Measurements from ENCODE around the gene PPIP5K2. TPM values are rescaled to one million over a fixed set of nuclear protein-coding genes. Genes with fewer than 3 reads are reported as not detected.

PPIP5K2 gene
- total RNA-seq, 1 donor from 2014 or later: 108 TPM

GRCh38 chr5:103145196-103145595 is 25.1 kb downstream of the PPIP5K2 start:
- Histone ChIP-seq H3K9ac (no peak overlapping the region), H3K36me3 (no peaks in the 10 kb centered on the region), H3K4me3 (no peak overlapping the region), H3K27ac (no peak overlapping the region), H3K79me2 (ENCODE audit: low read depth) (no peaks in the 10 kb centered on the region), H4K20me1 (ENCODE audit: low read depth) (no peaks in the 10 kb centered on the region), H3K9me3 (ENCODE audit: low read depth) (no peaks in the 10 kb centered on the region), H3F3A (ENCODE audit: low read depth) (no peaks in the 10 kb centered on the region), H2AFZ (replicated peaks) (no peak overlapping the region), H3K4me1 (no peaks in the 10 kb centered on the region), H3K4me2 (no peak overlapping the region), H3K27me3 (no peaks in the 10 kb centered on the region)
- Mint-ChIP-seq H3K4me3 (no peak overlapping the region), H3K27me3 (ENCODE audit: insufficient read depth, low read depth) (no peaks in the 10 kb centered on the region), H3K27ac (no peak overlapping the region), H3K4me1 (no peaks in the 10 kb centered on the region), H3K9me3 (peaks cover 4% of the 10 kb centered on the region), H3K36me3 (peaks cover 11% of the 10 kb centered on the region)
- DNase-seq (ENCODE audit: low spot score): no peak
- no peak for TF ChIP-seq EZH2phosphoT487 (IDR thresholded peaks at IDR 0.05)
- no peak for TF ChIP-seq CTCF (IDR thresholded peaks at IDR 0.05)
- TF ChIP-seq EZH2 (IDR thresholded peaks at IDR 0.05): no peak

GRCh38 chr5:103148213-103148612 is 28.1 kb downstream of the PPIP5K2 start:
- no peaks in the 10 kb centered on the region for H3K9me3 Mint-ChIP-seq
- H3K36me3 Mint-ChIP-seq: peaks cover 6% of the 10 kb centered on the region
- no peak for DNase-seq (ENCODE audit: low spot score)
- H4K20me1 ChIP-seq (ENCODE audit: low read depth): no peaks in the 10 kb centered on the region
- no peak overlapping the region for H3K4me3 Mint-ChIP-seq
- no peak overlapping the region for H3K4me3 ChIP-seq
- no peaks in the 10 kb centered on the region for H3K27me3 ChIP-seq
- H3K9me3 ChIP-seq (ENCODE audit: low read depth): no peaks in the 10 kb centered on the region
- no peaks in the 10 kb centered on the region for H3K4me1 Mint-ChIP-seq
- H3K9ac ChIP-seq: no peak overlapping the region
- no peaks in the 10 kb centered on the region for H3K79me2 ChIP-seq (ENCODE audit: low read depth)
- H3K36me3 ChIP-seq: no peaks in the 10 kb centered on the region
- H2AFZ ChIP-seq (replicated peaks): no peak overlapping the region
- no peak overlapping the region for H3K4me2 ChIP-seq
- H3K27me3 Mint-ChIP-seq (ENCODE audit: insufficient read depth, low read depth): no peaks in the 10 kb centered on the region
- no peaks in the 10 kb centered on the region for H3K4me1 ChIP-seq
- TF ChIP-seq EZH2phosphoT487 (IDR thresholded peaks at IDR 0.05) (no peak), EZH2 (IDR thresholded peaks at IDR 0.05) (no peak), CTCF (IDR thresholded peaks at IDR 0.05) (no peak)
- H3K27ac Mint-ChIP-seq: no peak overlapping the region
- H3K27ac ChIP-seq: no peak overlapping the region
- H3F3A ChIP-seq (ENCODE audit: low read depth): no peaks in the 10 kb centered on the region

GRCh38 chr5:103151156-103151555 is 31.1 kb downstream of the PPIP5K2 start:
- Histone ChIP-seq H3K36me3 (no peaks in the 10 kb centered on the region), H3K9me3 (ENCODE audit: low read depth) (no peaks in the 10 kb centered on the region), H3K4me2 (no peak overlapping the region), H3K4me3 (no peak overlapping the region), H4K20me1 (ENCODE audit: low read depth) (no peaks in the 10 kb centered on the region), H2AFZ (replicated peaks) (no peak overlapping the region), H3K4me1 (no peaks in the 10 kb centered on the region), H3K9ac (no peak overlapping the region), H3K79me2 (ENCODE audit: low read depth) (no peaks in the 10 kb centered on the region), H3F3A (ENCODE audit: low read depth) (no peaks in the 10 kb centered on the region), H3K27me3 (no peaks in the 10 kb centered on the region), H3K27ac (no peak overlapping the region)
- no peak overlapping the region for H3K4me3 Mint-ChIP-seq
- peaks cover 8% of the 10 kb centered on the region for H3K36me3 Mint-ChIP-seq
- no peak for DNase-seq (ENCODE audit: low spot score)
- H3K27ac Mint-ChIP-seq: no peak overlapping the region
- no peaks in the 10 kb centered on the region for H3K27me3 Mint-ChIP-seq (ENCODE audit: insufficient read depth, low read depth)
- no peaks in the 10 kb centered on the region for H3K4me1 Mint-ChIP-seq
- no peaks in the 10 kb centered on the region for H3K9me3 Mint-ChIP-seq
- TF ChIP-seq CTCF (IDR thresholded peaks at IDR 0.05): no peak
- TF ChIP-seq EZH2phosphoT487 (IDR thresholded peaks at IDR 0.05): no peak
- no peak for TF ChIP-seq EZH2 (IDR thresholded peaks at IDR 0.05)

All from neural progenitor cell (in vitro differentiated cells).